Pancreas (tissue), 10 donors: Measurements from ENCODE around the gene ARL3. TPM values are rescaled to one million over a fixed set of nuclear protein-coding genes. Genes with fewer than 3 reads are reported as not detected.

Experiments
- ATAC-seq, 4 donors: fragments of 200-7000 bp; cut with Tn5 transposase; one replicate each; pipeline versions ENCODE4 v1.8.0 to v1.9.1; 2020; ENCODE audit warnings: mild to moderate bottlenecking in 4 of 4, moderate library complexity in 4 of 4
- DNase-seq, 6 donors: peaks; one replicate each; pipeline ENCODE4 v3.0.0-alpha.2; 2020
- FAIRE-seq: peaks from 2 replicates; lab custom pipeline; 2012; peaks lifted over from hg19 to GRCh38; lab: Jason Lieb, UNC
- H3K27ac ChIP-seq, 4 donors: fragments of 200-600 bp; sonication (generic); 1 replicate in 3 of 4; 2 replicates in 1 of 4; pipeline versions ENCODE4 v1.5.0 to v1.8.0; 2020
- H3K27me3 ChIP-seq, 4 donors: fragments of 200-600 bp; one replicate each; pipeline ENCODE4 v1.8.0; 2021
- H3K36me3 ChIP-seq, 3 donors: fragments of 200-600 bp; sonication (generic) in 1 of 3; one replicate each; pipeline versions ENCODE4 v1.5.0 to v1.8.0; 2020 to 2021
- H3K4me1 ChIP-seq, 3 donors: fragments of 200-600 bp; one replicate each; pipeline ENCODE4 v1.8.0; 2021
- H3K4me3 ChIP-seq, 4 donors: fragments of 200-600 bp; sonication (generic) in 2 of 4; one replicate each; pipeline versions ENCODE4 v1.5.0 to v1.8.0; 2020 to 2021
- H3K9me3 ChIP-seq, 4 donors: fragments of 200-600 bp; one replicate each; pipeline ENCODE4 v1.8.0; 2021
- CTCF ChIP-seq, 4 donors: fragments of 200-600 bp; sonication (generic) in 3 of 4; IDR thresholded peaks; one replicate each; pipeline versions ENCODE4 v1.5.0 to v1.8.0; 2021; ENCODE audit warnings: antibody characterized with exemption in 4 of 4
- WGBS, 2 donors: extraction: QIAGEN DNeasy Blood & Tissue Kit; methylation state at CpG; one replicate each; pipeline ENCODE4 v1.1.7; 2013; 5-methylcytosine and 5-hydroxymethylcytosine counted together
- intact Hi-C, 3 donors: fragments of 100-400 bp; cut with DNase I; formaldehyde crosslinking; loops; one replicate each; pipeline versions ENCODE4 v1.11.1 to v1.14.2; 2022
- polyA plus RNA-seq, 2 donors: library from polyadenylated mRNA; stranded (reverse); fragments of 200-250 nt; gene quantifications; one replicate each; pipeline ENCODE4 v1.2.3, GENCODE V29; 2013
- total RNA-seq, 6 donors: library from RNA; stranded (reverse); fragmentation: NEBNext Ultra II Directional in 4 of 6; extraction: Animal tissue kit (Norgen Biotek cat#: 25700) in 4 of 6; gene quantifications; one replicate each; pipeline versions ENCODE4 v1.2.1 to v1.2.4, GENCODE V29; 2021 to 2023
- donor health status: healthy with polysubstance abuse.
- donor health status: DM: no; HTN: no; CAD: no; lungs with moderate emphysema.
- donor health status: DM: no; HTN: no; CAD: no.
- donor health status: control.
- donor health status: control.
- donor health status: Bipolar disorder and iron deficiency.
- donor health status: DM: yes; HTN: yes; CAD: no.
- donor health status: DM: no; HTN: no; CAD: no.
- donor health status: DM: no; HTN: no; CAD: no.
- donor health status: DM: yes; HTN: yes; CAD: no.

ARL3 gene
- total and polyA plus RNA-seq, 8 donors, result 2.4 to 8.0 (median 3.1) TPM

- Histone ChIP-seq H3K9me3 (no peaks in the 10 kb centered on the region), H3K4me1 (peaks cover 0 to 17% (median 12%) of the 10 kb centered on the region in 3 donors), H3K27ac (peak overlapping the region in 2 of 4 donors; percentile 2 to 53), H3K27me3 (no peaks in the 10 kb centered on the region), H3K4me3 (no peak overlapping the region), H3K36me3 (no peaks in the 10 kb centered on the region)
- ATAC-seq, result no peak
- peak in 1 of 6 donors; percentile 34 for DNase-seq
- WGBS, 2 donors, result 89 to 91% methylated on average over 9 of the region's 9 CpGs
- TF ChIP-seq CTCF (IDR thresholded peaks at IDR 0.05), result no peak
- no peak for FAIRE-seq
- intact Hi-C loops, result no loop called here
These were observed 37.5 kb downstream of the ARL3 start for GRCh38 chr10:102676534-102677315.

- 55 to 62% methylated on average over 16 of the region's 16 CpGs for WGBS, 2 donors
- peak in 3 of 6 donors; percentile 4 to 59 (median 23) for DNase-seq
- intact Hi-C loops, result no loop called here
- Histone ChIP-seq H3K4me1 (peaks cover 0 to 17% (median 12%) of the 10 kb centered on the region in 3 donors), H3K9me3 (no peaks in the 10 kb centered on the region), H3K27me3 (no peaks in the 10 kb centered on the region), H3K4me3 (no peak overlapping the region), H3K27ac (peak overlapping the region in 2 of 4 donors; percentile 51 to 53), H3K36me3 (no peaks in the 10 kb centered on the region)
- ATAC-seq, result peak in 2 of 4 donors; percentile 18 to 32
- no peak for TF ChIP-seq CTCF (IDR thresholded peaks at IDR 0.05)
- no peak for FAIRE-seq
These were observed 38.3 kb downstream of the ARL3 start for GRCh38 chr10:102675666-102676533.

GRCh38 chr10:102675011-102675665, 39.1 kb downstream of the ARL3 start:
- Histone ChIP-seq H3K36me3 (no peaks in the 10 kb centered on the region), H3K4me3 (no peak overlapping the region), H3K4me1 (peaks cover 0 to 17% (median 12%) of the 10 kb centered on the region in 3 donors), H3K27me3 (no peaks in the 10 kb centered on the region), H3K27ac (peak overlapping the region in 2 of 4 donors; percentile 51 to 53), H3K9me3 (no peaks in the 10 kb centered on the region)
- FAIRE-seq, result no peak
- peak in 1 of 6 donors; percentile 24 for DNase-seq
- TF ChIP-seq CTCF (IDR thresholded peaks at IDR 0.05), result no peak
- intact Hi-C loops, result no loop called here
- no peak for ATAC-seq
- WGBS, 2 donors, result 65 to 68% methylated on average over 8 of the region's 8 CpGs

- peak in 1 of 6 donors; percentile 4 for DNase-seq
- Histone ChIP-seq H3K27me3 (no peaks in the 10 kb centered on the region), H3K4me3 (no peak overlapping the region)
These were observed 39.6 kb downstream of the ARL3 start for GRCh38 chr10:102674566-102674965.

More at GRCh38 chr10:102674566-102674965, 39.6 kb downstream of the ARL3 start:
- H3K27ac ChIP-seq, result peak overlapping the region in 2 of 4 donors; percentile 24 to 53
- peaks cover 0 to 23% (median 12%) of the 10 kb centered on the region in 3 donors for H3K4me1 ChIP-seq
- no peak for FAIRE-seq
- WGBS, 2 donors, result 75 to 81% methylated on average over 2 of the region's 2 CpGs
- H3K36me3 ChIP-seq, result no peaks in the 10 kb centered on the region
- TF ChIP-seq CTCF (IDR thresholded peaks at IDR 0.05), result no peak
- intact Hi-C loops, result no loop called here
- no peak for ATAC-seq
- H3K9me3 ChIP-seq, result no peaks in the 10 kb centered on the region
